GM19328 (cell line): Measurements from ENCODE around the gene TRPM7.
"Not testable (repeated sequence)": the region's sequence is repeated elsewhere in the genome, so short reads cannot be mapped to it uniquely, and the experiment has no call there.

Experiments
- ATAC-seq: cut with Tn5 transposase; IDR thresholded peaks from one replicate; pipeline ENCODE4 v1.9.1; 2021; ENCODE audit warnings: mild to moderate bottlenecking, moderate library complexity; ENCODE audit not compliant: unreplicated experiment

TRPM7 gene

DNA sequence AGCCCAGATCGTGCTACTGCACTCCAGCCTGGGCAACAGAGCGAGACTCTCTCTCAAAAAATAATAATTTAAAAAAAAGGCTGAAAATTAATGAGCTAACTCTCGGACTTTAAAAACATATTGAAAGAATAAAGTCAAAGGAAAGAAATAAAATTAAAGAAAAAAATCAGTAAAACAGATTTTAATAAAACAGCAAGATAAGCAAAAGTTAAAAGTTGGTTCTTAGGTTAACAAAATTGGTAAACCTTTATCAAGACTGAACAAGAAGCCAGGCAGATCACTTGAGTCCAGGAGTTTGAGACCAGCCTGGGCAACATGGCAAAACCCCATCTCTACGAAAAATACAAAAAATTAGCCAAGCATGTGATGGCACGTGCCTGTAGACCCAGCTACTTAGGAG lies 20.7 kb downstream of the TRPM7 start:
- ATAC-seq: no peak

DNA sequence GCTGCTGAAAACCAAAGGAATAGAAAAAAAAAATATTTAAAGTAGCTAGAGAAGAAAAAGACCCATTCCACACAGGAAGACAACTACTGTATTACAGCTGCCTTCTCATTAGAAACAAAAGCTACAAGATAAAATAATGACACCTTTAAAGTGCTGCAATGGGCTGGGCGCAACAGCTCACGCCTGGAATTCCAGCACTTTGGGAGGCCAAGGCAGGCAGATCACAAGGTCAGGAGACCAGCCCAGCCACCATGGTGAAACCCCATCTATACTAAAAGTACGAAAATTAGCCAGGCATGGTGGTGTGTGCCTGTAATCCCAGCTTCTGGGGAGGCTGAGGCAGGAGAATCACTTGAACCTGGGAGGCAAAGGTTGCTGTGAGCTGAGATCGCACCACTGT lies 31.0 kb downstream of the TRPM7 start:
- no peak for ATAC-seq

DNA sequence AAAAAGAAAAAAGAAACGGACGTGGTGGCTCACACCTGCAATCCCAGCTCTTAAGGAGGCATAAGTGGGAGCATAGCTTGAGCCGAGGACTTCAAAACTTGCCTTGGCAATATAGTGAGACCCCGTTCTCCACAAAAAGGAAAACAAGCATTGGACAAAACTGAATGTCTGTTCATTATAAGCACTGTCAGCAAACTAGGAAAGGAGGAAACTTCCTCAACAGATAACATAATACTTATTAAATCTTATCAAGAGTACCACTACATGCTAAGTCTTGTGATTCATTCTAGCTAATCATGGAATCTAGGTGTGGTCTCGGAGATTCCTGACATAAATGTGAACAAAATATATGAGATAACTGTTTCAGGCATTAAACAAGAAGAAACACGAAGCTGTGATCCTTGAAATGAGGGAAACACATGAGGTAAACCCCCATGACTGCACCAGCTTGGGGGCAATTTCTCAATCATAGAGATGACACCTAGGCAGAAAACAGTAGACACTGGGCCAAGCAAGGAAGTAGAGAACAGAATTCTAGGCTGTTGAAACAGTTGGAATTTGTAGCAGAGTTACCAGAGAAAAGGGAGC lies 33.3 kb downstream of the TRPM7 start:
- no peak for ATAC-seq

DNA sequence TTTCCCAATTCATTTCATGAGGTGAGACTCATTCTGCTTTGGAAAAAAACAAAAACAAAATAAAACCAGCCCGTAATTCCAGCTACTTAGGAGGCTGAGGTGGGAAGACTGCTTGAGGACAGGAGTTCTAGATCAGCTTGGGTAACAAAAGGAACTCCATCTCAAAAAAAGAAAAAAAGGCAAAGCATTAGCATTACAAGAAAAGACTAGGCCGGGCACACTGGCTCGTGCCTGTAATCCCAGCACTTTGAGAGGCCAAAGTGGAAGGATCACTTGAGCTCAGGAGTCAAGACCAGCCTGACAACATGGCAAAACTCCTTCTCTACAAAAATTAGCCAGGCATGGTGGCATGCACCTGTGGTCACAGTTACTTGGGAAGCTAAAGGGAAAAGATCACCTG lies 33.9 kb downstream of the TRPM7 start:
- ATAC-seq: no peak

DNA sequence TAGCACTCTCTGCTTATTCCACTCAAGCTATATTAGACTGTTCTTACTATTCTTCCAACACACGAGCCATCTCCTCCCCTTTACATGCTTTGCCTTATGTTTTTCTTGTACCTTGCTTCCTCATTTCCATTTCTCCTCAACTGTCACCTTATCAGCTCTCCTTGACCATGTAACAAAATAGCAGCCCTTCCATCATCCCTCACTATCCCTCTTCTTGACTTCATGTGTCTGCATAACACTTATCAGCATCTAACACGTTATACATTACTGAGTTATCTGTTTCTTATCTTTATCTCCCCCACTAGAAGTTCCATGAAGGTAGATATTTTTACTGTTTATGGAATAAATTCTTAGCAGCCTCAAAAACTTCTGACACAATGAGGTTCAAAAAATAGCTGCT lies 45.3 kb downstream of the TRPM7 start:
- ATAC-seq: no peak

DNA sequence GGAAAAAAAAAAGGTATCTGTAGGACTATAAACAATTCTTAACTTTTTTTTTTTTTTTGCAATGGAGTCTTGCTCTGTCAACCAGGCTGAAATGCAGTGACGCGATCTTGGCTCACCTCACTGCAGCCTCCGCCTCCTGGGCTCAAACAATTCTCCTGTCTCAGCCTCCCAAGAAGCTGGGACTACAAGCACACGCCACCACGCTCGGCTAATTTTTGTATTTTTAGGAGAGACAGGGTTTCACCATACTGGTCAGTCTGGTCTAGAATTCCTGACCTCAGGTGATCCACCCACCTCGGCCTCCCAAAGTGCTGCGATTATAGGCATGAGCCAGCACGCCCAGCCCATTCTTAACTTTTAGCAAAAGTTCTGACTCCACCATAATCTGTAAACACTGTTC lies 50.5 kb downstream of the TRPM7 start:
- ATAC-seq: no peak

DNA sequence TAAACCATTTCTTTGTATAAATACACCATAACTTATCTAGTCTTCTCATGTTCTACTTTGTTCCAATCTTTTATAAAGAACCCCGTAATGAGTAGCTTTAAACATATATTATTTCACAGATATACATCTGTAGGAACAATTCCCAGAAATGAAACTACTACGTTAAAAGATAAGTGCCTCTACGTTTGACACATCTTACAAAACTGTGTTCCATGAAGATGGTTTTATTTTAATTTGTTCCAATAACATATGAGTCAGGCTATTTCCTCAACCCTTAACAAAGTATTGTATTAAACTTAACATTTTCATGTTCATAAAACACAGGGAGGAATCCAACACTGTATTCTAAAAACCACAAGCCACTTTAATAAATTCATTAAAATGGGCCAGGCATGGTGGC lies 52.9 kb downstream of the TRPM7 start:
- ATAC-seq: no peak

DNA sequence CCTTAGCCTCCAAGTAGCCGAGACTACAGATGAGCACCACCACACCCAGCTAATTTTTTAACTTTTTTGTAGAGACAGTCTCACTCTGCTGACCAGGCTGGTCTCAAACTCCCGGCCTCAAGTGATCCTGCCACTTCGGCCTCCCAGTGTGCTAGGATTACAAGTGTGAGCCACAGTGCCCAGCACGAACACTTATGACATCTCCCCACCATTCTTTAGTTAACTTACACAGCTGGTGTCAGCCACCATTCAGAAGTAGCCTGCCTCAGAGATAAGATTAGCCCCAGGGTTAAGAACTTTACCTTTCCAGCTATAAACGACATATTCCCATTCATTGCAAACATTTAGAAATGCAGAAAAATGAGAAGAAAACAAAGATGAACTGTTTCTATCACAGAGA lies 58.2 kb downstream of the TRPM7 start:
- ATAC-seq: no peak

DNA sequence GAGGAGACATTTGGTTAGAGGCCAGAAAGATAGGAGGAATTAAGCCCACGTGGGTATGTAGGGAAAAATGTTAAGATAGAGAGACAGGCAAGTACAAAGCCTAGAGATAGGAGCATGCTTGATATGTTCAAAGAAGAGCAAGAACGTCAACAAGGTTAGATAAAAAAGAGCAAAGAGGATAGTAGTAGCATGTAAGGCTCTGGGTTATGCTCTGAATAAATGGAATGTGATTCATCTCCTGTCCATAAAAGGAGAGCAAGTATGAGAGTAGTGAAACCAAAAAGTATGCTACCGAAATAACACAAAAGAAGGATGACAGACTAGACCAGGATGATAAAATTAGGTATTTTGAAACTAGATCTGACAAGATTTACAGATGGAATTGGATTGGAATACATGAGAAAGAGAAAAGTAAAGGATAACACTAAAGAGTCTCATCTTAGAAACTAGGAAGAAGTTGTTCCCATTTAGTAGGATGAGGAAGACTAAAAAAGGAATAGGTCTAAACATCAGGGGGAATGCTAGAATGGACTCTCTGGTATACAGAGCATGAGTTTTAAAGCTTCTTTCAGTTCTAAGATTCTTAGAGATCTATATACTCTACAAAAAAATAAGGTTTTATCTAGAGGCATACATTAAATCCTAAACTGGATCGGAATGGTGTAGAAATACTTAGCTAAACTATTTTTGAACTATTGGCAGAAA lies 59.1 kb downstream of the TRPM7 start:
- no peak for ATAC-seq

DNA sequence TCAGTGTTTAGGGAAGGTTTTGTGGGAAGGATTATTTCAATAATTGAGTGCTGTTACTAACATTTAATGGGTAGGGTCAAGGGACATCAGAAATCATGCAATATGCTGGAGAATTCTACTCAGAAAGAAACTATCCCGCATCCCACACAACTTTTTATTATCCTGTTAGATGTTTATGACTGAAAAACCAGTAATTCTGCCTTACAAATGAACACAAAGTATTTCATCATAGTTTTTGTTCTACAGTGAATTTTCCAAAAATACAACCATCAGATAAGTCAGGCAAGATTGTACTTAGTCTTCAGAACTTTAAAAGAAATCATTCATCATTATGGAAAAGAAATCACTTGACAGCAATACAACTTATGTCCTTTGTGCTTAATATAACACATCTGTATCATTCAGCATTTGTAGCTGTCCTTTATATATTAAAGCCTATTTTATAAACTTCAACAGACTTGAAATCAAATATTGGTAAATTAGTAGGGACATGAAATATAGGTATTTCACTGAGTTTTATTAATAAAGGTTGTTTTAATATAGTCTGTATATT lies 61.9 kb downstream of the TRPM7 start:
- no peak for ATAC-seq

DNA sequence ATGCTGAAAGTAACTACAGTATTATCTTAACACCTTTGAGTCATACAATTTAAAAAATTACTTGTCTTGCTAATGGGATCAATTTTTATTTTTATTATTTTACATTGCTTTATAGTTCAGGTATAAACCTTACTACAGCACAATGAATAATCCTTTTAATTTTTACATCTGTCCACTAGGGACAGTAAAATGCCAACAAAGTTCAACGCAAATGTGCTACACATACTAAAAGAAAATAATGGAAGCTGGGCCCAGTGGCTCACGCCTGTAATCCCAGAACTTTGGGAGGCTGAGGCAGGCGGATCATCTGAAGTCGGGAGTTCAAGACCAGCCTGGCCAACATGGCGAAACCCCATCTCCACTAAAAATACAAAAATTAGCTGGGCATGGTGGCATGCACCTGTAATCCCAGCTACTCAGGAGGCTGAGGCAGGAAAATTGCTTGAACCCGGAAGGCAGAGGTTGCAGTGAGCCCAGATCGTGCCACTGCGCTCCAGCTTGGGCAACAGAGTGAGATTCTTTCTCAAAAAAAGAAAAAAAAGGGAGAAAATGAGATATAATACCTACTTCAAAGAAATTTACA lies 64.1 kb downstream of the TRPM7 start:
- ATAC-seq: not testable (repeated sequence)

DNA sequence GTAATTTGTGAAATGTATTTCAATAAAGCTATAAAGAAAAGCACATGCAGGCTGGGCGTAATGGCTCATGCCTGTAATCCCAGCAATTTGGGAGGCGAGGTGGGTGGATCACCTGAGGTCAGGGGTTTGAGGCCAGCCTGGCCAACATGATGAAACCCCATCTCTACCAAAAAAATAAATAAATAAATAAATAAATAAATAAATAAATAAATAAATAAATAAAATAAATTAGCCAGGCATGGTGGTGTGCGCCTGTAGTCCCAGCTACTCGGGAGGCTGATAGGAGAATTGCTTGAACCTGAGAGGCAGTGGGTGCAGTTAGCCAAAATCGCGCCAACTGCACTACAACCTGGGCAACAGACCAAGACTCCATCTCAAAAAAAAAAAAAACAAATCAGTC lies 69.6 kb downstream of the TRPM7 start:
- not testable (repeated sequence) for ATAC-seq

DNA sequence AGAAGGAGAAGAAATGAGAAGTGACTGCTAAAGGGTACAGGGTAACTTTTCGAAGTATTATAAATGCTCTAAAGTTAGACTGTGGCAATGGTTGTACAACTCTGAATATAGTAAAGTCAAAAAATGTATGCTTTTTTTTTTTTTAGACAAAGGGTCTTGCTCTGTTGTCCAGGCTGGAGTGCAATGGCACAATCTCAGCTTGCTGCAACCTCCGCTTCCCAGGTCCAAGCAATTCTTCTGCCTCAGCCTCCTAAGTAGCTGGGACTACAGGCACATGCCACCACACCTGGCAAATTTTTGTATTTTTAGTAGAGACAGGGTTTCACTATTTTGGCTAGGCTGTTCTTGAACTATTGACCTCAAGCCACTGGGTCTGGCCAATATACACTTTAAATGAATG lies 70.0 kb downstream of the TRPM7 start:
- ATAC-seq: not testable (repeated sequence)

DNA sequence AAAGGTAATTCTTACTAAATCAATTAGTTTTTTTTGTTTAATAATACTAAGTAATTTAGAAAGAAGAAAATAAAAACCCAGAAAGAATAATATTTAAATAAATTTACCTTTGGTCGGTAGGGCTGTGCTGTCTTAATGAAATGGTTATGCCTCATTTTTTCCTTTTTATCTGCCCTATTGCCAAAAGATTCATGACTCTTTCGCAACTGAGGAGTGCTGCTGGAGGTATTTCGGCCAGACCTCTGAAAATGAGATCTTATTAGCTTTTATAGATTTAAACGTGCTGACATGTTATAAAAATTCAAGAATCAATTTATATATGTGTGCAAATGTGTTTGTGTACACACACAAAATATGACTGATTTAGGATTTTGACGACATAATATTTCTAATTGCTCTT lies 73.0 kb downstream of the TRPM7 start:
- ATAC-seq: no peak

DNA sequence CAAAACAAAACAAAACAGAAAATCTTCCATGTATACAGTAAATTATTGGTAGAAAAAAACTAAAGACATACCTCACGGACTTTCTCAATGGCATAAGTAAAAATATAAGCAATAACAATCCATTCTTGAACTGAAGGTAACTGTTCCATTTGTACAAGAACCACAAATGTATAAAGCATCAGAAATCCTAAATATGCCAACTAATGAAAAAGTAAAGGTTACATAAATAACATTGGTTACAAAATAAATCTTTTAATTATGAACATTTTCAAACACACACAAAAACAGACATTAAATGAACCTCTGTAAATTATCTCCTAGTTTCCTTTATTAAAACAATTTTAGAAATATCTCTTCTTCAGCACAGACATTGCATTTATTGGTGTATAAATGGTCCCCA lies 79.5 kb downstream of the TRPM7 start:
- ATAC-seq: no peak

DNA sequence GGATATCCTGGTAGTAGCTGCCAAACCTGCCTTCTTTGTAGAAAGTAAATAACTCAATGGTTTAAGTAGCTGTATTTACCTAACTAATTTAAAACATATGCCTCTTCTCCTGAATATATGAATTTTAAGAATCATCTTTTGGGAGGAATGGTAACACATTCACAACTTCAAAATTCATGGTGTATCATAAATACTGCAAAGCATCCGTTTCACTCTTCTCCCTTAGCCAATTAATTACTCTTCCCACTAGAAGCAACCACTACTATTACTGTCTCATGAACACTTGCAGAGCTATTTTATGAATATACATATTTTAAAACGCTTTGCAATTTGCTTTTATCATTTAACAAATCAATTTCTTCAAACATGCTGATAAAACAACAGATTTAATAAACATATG lies 81.1 kb downstream of the TRPM7 start:
- no peak for ATAC-seq

DNA sequence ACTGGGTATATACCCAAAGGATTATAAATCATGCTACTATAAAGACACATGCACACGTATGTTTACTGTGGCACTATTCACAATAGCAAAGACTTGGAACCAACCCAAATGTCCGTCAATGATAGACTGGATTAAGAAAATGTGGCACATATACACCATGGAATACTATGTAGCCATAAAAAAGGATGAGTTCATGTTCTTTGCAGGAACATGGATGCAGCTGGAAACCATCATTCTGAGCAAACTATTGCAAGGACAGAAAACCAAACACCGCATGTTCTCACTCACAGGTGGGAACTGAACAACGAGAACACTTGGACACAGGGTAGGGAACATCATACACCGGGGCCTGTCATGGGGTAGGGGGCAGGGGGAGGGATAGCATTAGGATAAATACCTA lies 84.6 kb downstream of the TRPM7 start:
- ATAC-seq: not testable (repeated sequence)

DNA sequence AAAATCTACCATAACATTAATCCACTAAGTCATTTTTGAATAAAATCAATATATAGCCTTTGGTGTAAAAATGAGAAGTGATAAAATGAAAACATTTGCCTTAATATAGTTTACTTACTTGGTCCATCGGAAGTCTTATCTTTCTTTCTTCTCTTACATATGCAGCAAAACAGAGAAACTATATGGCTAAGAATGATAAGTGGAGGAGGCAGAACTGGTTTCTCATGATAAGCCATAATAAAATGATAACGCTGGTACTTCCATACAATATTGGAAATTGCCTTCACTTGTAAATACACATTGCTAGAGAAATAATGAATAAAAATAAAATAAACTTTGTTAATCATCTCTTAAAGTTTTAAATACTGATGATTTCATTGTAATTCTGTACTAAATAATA lies 92.3 kb downstream of the TRPM7 start:
- ATAC-seq: no peak

DNA sequence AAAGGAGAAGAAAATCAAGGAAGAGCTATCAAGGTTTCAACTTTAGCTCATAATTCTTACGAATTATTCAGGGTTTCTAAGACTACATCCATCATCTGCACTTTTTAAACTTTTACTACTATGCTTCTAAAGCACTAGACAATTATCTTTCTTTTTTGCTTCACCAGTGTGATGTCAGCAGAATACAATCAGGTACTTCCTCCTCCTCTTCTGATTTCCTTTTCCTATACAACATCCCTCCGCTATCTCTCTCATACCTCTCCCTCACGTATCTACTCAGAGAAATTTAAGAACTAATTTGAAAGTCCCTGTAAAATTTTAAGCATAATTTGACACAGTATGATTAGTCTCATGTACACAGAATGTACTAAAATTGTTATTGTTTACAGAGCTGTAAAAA lies 92.8 kb downstream of the TRPM7 start:
- ATAC-seq: no peak

DNA sequence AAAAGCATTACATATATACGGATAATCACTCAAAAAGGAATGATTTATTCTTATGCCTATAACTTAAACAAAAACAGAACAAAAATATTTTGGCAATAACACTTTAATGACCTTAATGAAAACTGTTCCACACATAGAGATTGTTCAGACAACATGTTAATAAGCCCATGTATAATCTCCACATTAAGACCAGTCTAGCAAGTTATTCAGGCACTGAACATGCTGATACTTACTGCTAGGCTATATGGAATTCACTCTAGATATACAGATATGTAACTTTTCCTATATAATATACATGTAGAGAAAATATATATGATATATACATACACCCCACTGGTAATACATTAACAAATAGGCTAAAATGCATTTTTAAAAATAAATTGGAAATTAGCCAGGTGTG lies 96.3 kb downstream of the TRPM7 start:
- no peak for ATAC-seq

DNA sequence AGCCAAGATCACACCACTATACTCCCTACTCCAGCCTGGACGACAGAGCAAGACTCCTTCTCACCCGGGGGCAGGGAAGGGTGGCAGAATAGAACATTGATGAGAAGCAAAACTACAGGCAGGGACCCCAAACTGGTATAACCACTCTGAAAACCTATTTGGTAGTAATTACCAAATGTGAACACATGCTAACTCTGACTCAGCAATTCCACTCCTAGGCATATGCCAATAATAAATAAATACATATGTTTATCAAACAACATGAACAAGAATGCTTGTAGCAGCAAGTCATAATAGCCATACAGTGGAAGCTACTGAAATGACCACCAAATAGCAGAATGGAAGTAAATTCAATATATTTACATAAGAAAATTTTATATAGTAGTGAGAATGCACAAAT lies 109.1 kb downstream of the TRPM7 start:
- ATAC-seq: no peak

DNA sequence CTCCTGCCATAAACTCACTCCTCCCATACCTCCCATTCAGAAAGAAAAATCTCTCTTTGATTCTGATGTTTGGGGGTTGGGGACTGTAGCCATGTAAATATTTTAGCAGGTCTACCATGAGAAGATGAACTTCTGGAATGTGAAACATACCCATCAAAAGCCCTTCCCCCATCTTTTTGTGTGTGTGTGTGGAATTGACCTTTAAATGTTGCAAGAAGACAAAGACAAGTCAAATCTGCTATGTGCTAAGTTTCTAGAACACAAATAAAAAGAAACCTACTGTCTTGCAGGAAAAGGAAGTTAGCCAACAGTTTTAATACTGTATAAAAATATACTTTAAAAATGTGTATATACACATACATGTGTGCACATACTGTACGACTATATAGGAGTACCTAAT lies 110.4 kb downstream of the TRPM7 start:
- no peak for ATAC-seq
